MM.1S (cell line): ENCODE data around the gene INTS4.

ENCODE experiments used
- DNase-seq: peaks from one replicate; pipeline ENCODE4 v3.0.0-alpha.2; 2015
- H2AFZ ChIP-seq: fragments of 300-600 bp; sonication (generic); 2 replicates; pipeline ENCODE4 v1.6.0; 2016; ENCODE audit warnings: antibody characterized with exemption, low read length
- H3F3A ChIP-seq: fragments of 300-600 bp; sonication (generic); 2 replicates; pipeline ENCODE4 v1.6.1; 2016; ENCODE audit warnings: mild to moderate bottlenecking, antibody characterized with exemption, low read length, moderate library complexity, mixed read lengths; ENCODE audit not compliant: insufficient read depth
- H3K27ac ChIP-seq: fragments of 300-600 bp; sonication (generic); 2 replicates; pipeline ENCODE4 v1.5.1; 2016; ENCODE audit warnings: mild to moderate bottlenecking, low read length
- H3K27me3 ChIP-seq: fragments of 300-600 bp; sonication (generic); replicated peaks from 2 replicates; pipeline ENCODE4 v1.6.0; 2016; ENCODE audit warnings: low read length; ENCODE audit not compliant: insufficient read depth
- H3K36me3 ChIP-seq: fragments of 300-600 bp; sonication (generic); replicated peaks from 2 replicates; pipeline ENCODE4 v1.6.1; 2016; ENCODE audit warnings: mild to moderate bottlenecking, low read length, mixed read lengths; ENCODE audit not compliant: insufficient read depth
- H3K4me1 ChIP-seq: fragments of 300-600 bp; sonication (generic); 2 replicates; pipeline ENCODE4 v1.6.1; 2016; ENCODE audit warnings: low read length, mixed read lengths
- H3K4me2 ChIP-seq: fragments of 300-600 bp; sonication (generic); 2 replicates; pipeline ENCODE4 v1.6.0; 2016; ENCODE audit warnings: low read depth, low read length
- H3K4me3 ChIP-seq: fragments of 300-600 bp; sonication (generic); 2 replicates; pipeline ENCODE4 v1.5.1; 2016; ENCODE audit warnings: low read length, mixed read lengths
- H3K79me2 ChIP-seq: fragments of 300-600 bp; sonication (generic); 2 replicates; pipeline ENCODE4 v1.6.1; 2016; ENCODE audit warnings: mixed run types, low read length, mixed read lengths
- H3K9ac ChIP-seq: fragments of 300-600 bp; sonication (generic); 2 replicates; pipeline ENCODE4 v1.6.1; 2016; ENCODE audit warnings: low read length, mixed read lengths
- H3K9me2 ChIP-seq: fragments of 300-600 bp; sonication (generic); replicated peaks from 2 replicates; pipeline ENCODE4 v1.6.1; 2016; ENCODE audit warnings: mild to moderate bottlenecking, low read length, mixed read lengths; ENCODE audit not compliant: insufficient read depth
- H3K9me3 ChIP-seq: fragments of 300-600 bp; sonication (generic); replicated peaks from 2 replicates; pipeline ENCODE4 v1.6.1; 2016; ENCODE audit warnings: mild to moderate bottlenecking, low read length, mixed read lengths; ENCODE audit not compliant: insufficient read depth
- H4K20me1 ChIP-seq: fragments of 300-600 bp; sonication (generic); 2 replicates; pipeline ENCODE4 v1.6.1; 2016; ENCODE audit warnings: mild to moderate bottlenecking, low read length, moderate library complexity, mixed read lengths; ENCODE audit not compliant: insufficient read depth
- CTCF ChIP-seq: fragments of 300-600 bp; sonication (generic); IDR thresholded peaks from 2 replicates; pipeline ENCODE4 v1.5.1; 2016; ENCODE audit warnings: antibody characterized with exemption, low read length, mixed read lengths
- EZH2 ChIP-seq: fragments of 300-600 bp; sonication (generic); optimal IDR thresholded peaks from 2 replicates; pipeline ENCODE3; 2017; ENCODE audit warnings: low read depth, mild to moderate bottlenecking, antibody characterized with exemption, low read length, mixed read lengths
- EZH2phosphoT487 ChIP-seq: fragments of 300-600 bp; sonication (generic); IDR thresholded peaks from 2 replicates; pipeline ENCODE4 v1.6.1; 2018; ENCODE audit warnings: antibody characterized with exemption, low read length

Gene INTS4

GRCh38 chr11:78034623-78035022, 40.2 kb upstream of the INTS4 start:
- no peaks in the 10 kb centered on the region for H3F3A ChIP-seq
- H3K79me2 ChIP-seq: no peaks in the 10 kb centered on the region
- no peak for DNase-seq
- no peak overlapping the region for H3K27ac ChIP-seq
- H3K27me3 ChIP-seq: no peaks in the 10 kb centered on the region
- H3K9me3 ChIP-seq: no peaks in the 10 kb centered on the region
- no peak overlapping the region for H3K4me3 ChIP-seq
- no peak for TF ChIP-seq EZH2phosphoT487
- no peak for TF ChIP-seq CTCF
- no peak for TF ChIP-seq EZH2
- H3K4me2 ChIP-seq: no peak overlapping the region
- no peaks in the 10 kb centered on the region for H3K9me2 ChIP-seq
- H2AFZ ChIP-seq: no peak overlapping the region
- H3K4me1 ChIP-seq: no peaks in the 10 kb centered on the region
- H3K9ac ChIP-seq: no peak overlapping the region
- no peaks in the 10 kb centered on the region for H4K20me1 ChIP-seq
- H3K36me3 ChIP-seq: no peaks in the 10 kb centered on the region

DNA sequence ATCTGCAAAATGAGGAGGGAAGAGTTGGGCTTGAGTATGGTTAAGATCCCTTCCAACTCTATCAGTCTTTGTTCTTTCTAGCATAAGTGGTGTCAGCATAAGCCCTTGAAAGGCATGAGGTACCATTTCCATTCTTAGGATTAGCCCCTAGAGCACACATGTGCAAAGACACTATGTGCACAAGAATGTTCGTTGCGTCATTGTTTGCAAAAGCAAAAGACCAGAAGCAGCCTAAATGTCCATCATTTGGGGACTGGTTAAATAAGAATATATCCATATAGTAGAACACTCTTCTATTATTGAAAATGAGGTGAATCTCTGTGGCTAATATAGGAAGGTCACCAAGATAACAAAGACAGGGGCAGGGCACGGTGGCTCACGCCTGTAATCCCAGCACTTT, 38.6 kb upstream of the INTS4 start:
- H3K79me2 ChIP-seq: no peaks in the 10 kb centered on the region
- H3K4me3 ChIP-seq: no peak overlapping the region

GRCh38 chr11:78032090-78032489, 37.6 kb upstream of the INTS4 start:
- H3K9me2 ChIP-seq: no peaks in the 10 kb centered on the region
- no peak overlapping the region for H3K27ac ChIP-seq
- H3K9ac ChIP-seq: no peak overlapping the region
- no peaks in the 10 kb centered on the region for H3K36me3 ChIP-seq
- TF ChIP-seq EZH2: no peak
- TF ChIP-seq EZH2phosphoT487: no peak
- TF ChIP-seq CTCF: no peak
- no peaks in the 10 kb centered on the region for H3F3A ChIP-seq
- no peak overlapping the region for H2AFZ ChIP-seq
- H3K4me3 ChIP-seq: no peak overlapping the region
- H3K4me1 ChIP-seq: no peaks in the 10 kb centered on the region
- DNase-seq: no peak
- no peaks in the 10 kb centered on the region for H3K79me2 ChIP-seq
- H3K4me2 ChIP-seq: no peak overlapping the region
- no peaks in the 10 kb centered on the region for H4K20me1 ChIP-seq
- H3K9me3 ChIP-seq: no peaks in the 10 kb centered on the region
- no peaks in the 10 kb centered on the region for H3K27me3 ChIP-seq

More for the DNA sequence above, 38.6 kb upstream of the INTS4 start:
- TF ChIP-seq CTCF: no peak
- no peak for TF ChIP-seq EZH2
- no peak for TF ChIP-seq EZH2phosphoT487
- no peaks in the 10 kb centered on the region for H3K9me2 ChIP-seq
- H3K9ac ChIP-seq: no peak overlapping the region
- no peak overlapping the region for H3K27ac ChIP-seq
- DNase-seq: no peak
- H3K9me3 ChIP-seq: no peaks in the 10 kb centered on the region
- no peak overlapping the region for H2AFZ ChIP-seq
- H3K36me3 ChIP-seq: no peaks in the 10 kb centered on the region
- H4K20me1 ChIP-seq: no peaks in the 10 kb centered on the region
- no peaks in the 10 kb centered on the region for H3K27me3 ChIP-seq
- H3F3A ChIP-seq: no peaks in the 10 kb centered on the region
- no peaks in the 10 kb centered on the region for H3K4me1 ChIP-seq
- H3K4me2 ChIP-seq: no peak overlapping the region

DNA sequence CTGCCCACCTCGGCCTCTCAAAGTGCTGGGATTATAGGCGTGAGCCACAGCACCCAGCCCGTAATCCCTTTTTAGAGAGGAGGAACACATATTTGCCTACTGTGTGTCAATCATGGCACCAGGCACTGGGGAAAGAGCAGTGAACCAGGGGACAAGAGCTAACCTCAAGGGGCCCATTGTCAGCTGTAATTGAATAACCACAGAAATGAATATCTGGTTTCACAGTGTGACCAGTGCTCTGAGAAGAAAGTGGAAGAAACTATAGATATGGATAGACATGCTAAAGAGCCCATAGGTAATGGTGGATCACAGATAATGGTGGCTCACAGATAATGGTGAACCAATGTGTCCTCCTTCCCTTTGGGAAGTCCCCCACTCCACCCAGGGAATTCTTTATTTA, 37.2 kb upstream of the INTS4 start:
- Histone ChIP-seq H3K79me2 (no peaks in the 10 kb centered on the region), H3K4me1 (no peaks in the 10 kb centered on the region), H3K4me3 (no peak overlapping the region), H3K27ac (no peak overlapping the region), H3K36me3 (no peaks in the 10 kb centered on the region), H3K9me3 (no peaks in the 10 kb centered on the region), H4K20me1 (no peaks in the 10 kb centered on the region), H3K9me2 (no peaks in the 10 kb centered on the region), H3F3A (no peaks in the 10 kb centered on the region), H2AFZ (no peak overlapping the region), H3K9ac (no peak overlapping the region), H3K27me3 (no peaks in the 10 kb centered on the region), H3K4me2 (no peak overlapping the region)
- no peak for DNase-seq
- TF ChIP-seq EZH2phosphoT487 (no peak), CTCF (no peak), EZH2 (no peak)
